OCI-LY7 (cell line): ENCODE measurements around the gene JAM2.

Experiments
- CTCF ChIP-seq: fragments of 200-600 bp; sonication (generic); conservative IDR thresholded peaks from 2 replicates; pipeline ENCODE4 v1.5.1; 2014; ENCODE audit warnings: mild to moderate bottlenecking, antibody characterized with exemption, low read length, moderate library complexity, mixed read lengths
- EZH2phosphoT487 ChIP-seq: fragments of 200-600 bp; sonication (generic); IDR thresholded peaks from 2 replicates; pipeline ENCODE4 v1.6.1; 2018; ENCODE audit warnings: low read depth, borderline replicate concordance, mild to moderate bottlenecking, mixed run types, antibody characterized with exemption, low read length, moderate library complexity, mixed read lengths

- TF ChIP-seq CTCF (no peak), EZH2phosphoT487 (no peak)
Measured at GRCh38 chr21:25687787-25688186, 48.7 kb downstream of the JAM2 start.
